ENCODE measurements around the gene FBP2.

DNA sequence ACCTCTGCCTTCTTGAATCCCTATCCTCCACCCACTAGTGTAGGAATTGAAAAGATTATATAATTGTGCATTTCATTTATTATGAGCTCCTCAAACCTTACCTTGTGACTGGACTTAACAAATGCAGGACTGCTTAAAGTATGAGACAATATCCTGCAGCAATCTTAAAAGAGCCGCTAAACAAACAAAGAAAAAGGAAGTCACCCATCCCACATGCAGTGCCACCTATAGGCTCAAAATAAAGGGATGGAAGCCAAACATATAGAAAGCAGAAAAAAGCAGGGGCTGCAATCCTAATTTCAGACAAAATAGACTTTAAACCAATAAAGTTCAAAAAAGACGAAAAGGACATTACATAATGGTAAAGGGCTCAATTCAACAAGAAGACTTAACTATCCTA, 30.1 kb downstream of the FBP2 start:
- TF ChIP-seq YY1 (IDR thresholded peaks at IDR 0.05; ENCODE audit: low read depth) (no peak), NFIC (IDR thresholded peaks at IDR 0.05) (no peak), EP300 (IDR thresholded peaks at IDR 0.05; ENCODE audit: borderline replicate concordance) (no peak), REST (IDR thresholded peaks at IDR 0.05; ENCODE audit: low read depth) (no peak), RAD21 (IDR thresholded peaks at IDR 0.05; ENCODE audit: low read depth) (no peak), EGR1 (IDR thresholded peaks at IDR 0.05) (no peak), TAF1 (IDR thresholded peaks at IDR 0.05; ENCODE audit: low read depth) (no peak), TEAD4 (IDR thresholded peaks at IDR 0.05) (no peak), FOXM1 (IDR thresholded peaks at IDR 0.05; ENCODE audit: borderline replicate concordance, low read depth) (no peak), ZBTB7A (IDR thresholded peaks at IDR 0.05; ENCODE audit: low read depth) (no peak)
- TF ChIP-seq, protein P1, sequence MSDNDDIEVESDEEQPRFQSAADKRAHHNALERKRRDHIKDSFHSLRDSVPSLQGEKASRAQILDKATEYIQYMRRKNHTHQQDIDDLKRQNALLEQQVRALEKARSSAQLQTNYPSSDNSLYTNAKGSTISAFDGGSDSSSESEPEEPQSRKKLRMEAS (IDR thresholded peaks at IDR 0.05): no peak
